Effector memory CD4-positive, alpha-beta T cell (primary cell): ENCODE measurements around the gene PRMT2.

Source experiments
- DNase-seq, 3 donors: peaks; one replicate each; pipeline ENCODE4 v3.0.0-alpha.2; 2020
- H3K27ac ChIP-seq: 2 replicates; pipeline ENCODE4 v1.7.0; 2013; ENCODE audit warnings: mild to moderate bottlenecking, low read length, moderate library complexity; ENCODE audit not compliant: insufficient read depth, poor library complexity, severe bottlenecking
- H3K27me3 ChIP-seq: replicated peaks from 2 replicates; pipeline ENCODE4 v1.7.0; 2013; ENCODE audit warnings: mild to moderate bottlenecking, low read length; ENCODE audit not compliant: insufficient read depth, control insufficient read depth, poor library complexity, severe bottlenecking
- H3K36me3 ChIP-seq: 2 replicates; pipeline ENCODE4 v1.7.0; 2013; ENCODE audit warnings: mild to moderate bottlenecking, low read length, moderate library complexity; ENCODE audit not compliant: control insufficient read depth, insufficient read depth
- H3K4me1 ChIP-seq: 2 replicates; pipeline ENCODE4 v1.7.0; 2013; ENCODE audit warnings: low read length, mild to moderate bottlenecking; ENCODE audit not compliant: control insufficient read depth, insufficient read depth, poor library complexity, severe bottlenecking
- H3K4me3 ChIP-seq: 2 replicates; pipeline ENCODE4 v1.7.0; 2013; ENCODE audit warnings: low read length, low read depth, mild to moderate bottlenecking; ENCODE audit not compliant: insufficient read depth, poor library complexity, severe bottlenecking
- H3K9me3 ChIP-seq: 2 replicates; pipeline ENCODE4 v1.7.0; 2013; ENCODE audit warnings: mild to moderate bottlenecking, low read length, moderate library complexity; ENCODE audit not compliant: control insufficient read depth

PRMT2 gene

GRCh38 chr21:46639489-46640386, 4.3 kb downstream of the PRMT2 start:
- H3K9me3 ChIP-seq, result no peaks in the 10 kb centered on the region
- H3K27ac ChIP-seq, result no peak overlapping the region
- DNase-seq, result no peak
- H3K4me1 ChIP-seq, result peaks cover 19% of the 10 kb centered on the region
- H3K4me3 ChIP-seq, result no peak overlapping the region
- H3K36me3 ChIP-seq, result peaks cover 33% of the 10 kb centered on the region
- H3K27me3 ChIP-seq, result no peaks in the 10 kb centered on the region

GRCh38 chr21:46641656-46642055, 6.2 kb downstream of the PRMT2 start:
- Histone ChIP-seq H3K4me3 (no peak overlapping the region), H3K4me1 (peaks cover 16% of the 10 kb centered on the region), H3K36me3 (peaks cover 53% of the 10 kb centered on the region), H3K27ac (no peak overlapping the region), H3K9me3 (no peaks in the 10 kb centered on the region), H3K27me3 (no peaks in the 10 kb centered on the region)
- no peak for DNase-seq

- Histone ChIP-seq H3K27me3 (no peaks in the 10 kb centered on the region), H3K4me1 (peaks cover 5% of the 10 kb centered on the region), H3K4me3 (no peak overlapping the region), H3K27ac (no peak overlapping the region), H3K36me3 (peaks cover 64% of the 10 kb centered on the region), H3K9me3 (no peaks in the 10 kb centered on the region)
- DNase-seq, result no peak
Measured at GRCh38 chr21:46643379-46644177, 8.1 kb downstream of the PRMT2 start.

- no peak for DNase-seq
- Histone ChIP-seq H3K36me3 (peaks cover 87% of the 10 kb centered on the region), H3K4me3 (no peak overlapping the region)
Measured at GRCh38 chr21:46645840-46646239, 10.4 kb downstream of the PRMT2 start.

GRCh38 chr21:46646541-46647154, 11.2 kb downstream of the PRMT2 start:
- H3K36me3 ChIP-seq, result peaks cover 87% of the 10 kb centered on the region
- no peaks in the 10 kb centered on the region for H3K9me3 ChIP-seq
- H3K4me3 ChIP-seq, result no peak overlapping the region
- H3K4me1 ChIP-seq, result no peaks in the 10 kb centered on the region
- H3K27ac ChIP-seq, result no peak overlapping the region
- no peaks in the 10 kb centered on the region for H3K27me3 ChIP-seq
- no peak for DNase-seq

More at GRCh38 chr21:46645840-46646239, 10.4 kb downstream of the PRMT2 start:
- no peaks in the 10 kb centered on the region for H3K27me3 ChIP-seq
- H3K9me3 ChIP-seq, result no peaks in the 10 kb centered on the region
- no peaks in the 10 kb centered on the region for H3K4me1 ChIP-seq
- H3K27ac ChIP-seq, result no peak overlapping the region

- Histone ChIP-seq H3K9me3 (no peaks in the 10 kb centered on the region), H3K27me3 (no peaks in the 10 kb centered on the region), H3K4me1 (no peaks in the 10 kb centered on the region), H3K27ac (no peak overlapping the region), H3K36me3 (peaks cover 92% of the 10 kb centered on the region), H3K4me3 (no peak overlapping the region)
- DNase-seq, result no peak
Measured at GRCh38 chr21:46648539-46648938, 13.1 kb downstream of the PRMT2 start.

- H3K27me3 ChIP-seq, result no peaks in the 10 kb centered on the region
- H3K4me3 ChIP-seq, result no peak overlapping the region
- H3K9me3 ChIP-seq, result peaks cover under 1% of the 10 kb centered on the region
- H3K27ac ChIP-seq, result no peak overlapping the region
- peaks cover 92% of the 10 kb centered on the region for H3K36me3 ChIP-seq
- H3K4me1 ChIP-seq, result no peaks in the 10 kb centered on the region
- no peak for DNase-seq
Measured at GRCh38 chr21:46649356-46649755, 13.9 kb downstream of the PRMT2 start.

- peaks cover 92% of the 10 kb centered on the region for H3K36me3 ChIP-seq
- no peaks in the 10 kb centered on the region for H3K27me3 ChIP-seq
- no peaks in the 10 kb centered on the region for H3K4me1 ChIP-seq
- DNase-seq, result no peak
- H3K4me3 ChIP-seq, result no peak overlapping the region
- peaks cover 9% of the 10 kb centered on the region for H3K9me3 ChIP-seq
- no peak overlapping the region for H3K27ac ChIP-seq
Measured at GRCh38 chr21:46650476-46651098, 15.1 kb downstream of the PRMT2 start.

GRCh38 chr21:46651121-46651520, 15.6 kb downstream of the PRMT2 start:
- no peak for DNase-seq
- peaks cover 9% of the 10 kb centered on the region for H3K9me3 ChIP-seq
- no peak overlapping the region for H3K27ac ChIP-seq
- no peak overlapping the region for H3K4me3 ChIP-seq
- H3K27me3 ChIP-seq, result no peaks in the 10 kb centered on the region
- peaks cover 92% of the 10 kb centered on the region for H3K36me3 ChIP-seq
- H3K4me1 ChIP-seq, result no peaks in the 10 kb centered on the region
